GM19438 (cell line): ENCODE measurements around the gene KCTD12.
A peak's percentile ranks its signal among the peaks of the same experiment; 100 is the strongest.
"Not testable (repeated sequence)": the region's sequence is repeated elsewhere in the genome, so short reads cannot be mapped to it uniquely, and the experiment has no call there.

ENCODE experiments used
- ATAC-seq: cut with Tn5 transposase; IDR thresholded peaks from one replicate; pipeline ENCODE4 v1.9.1; 2021; ENCODE audit warnings: low read depth; ENCODE audit not compliant: unreplicated experiment

KCTD12 gene

GRCh38 chr13:76886292-76887075 lies at the start of gene KCTD12:
Gene KCTD12 (minus strand): TSS chr13:76886405. CDS start chr13:76886148, 257 bp downstream.
- ATAC-seq = peak; percentile 65

- ATAC-seq = no peak
Observed at GRCh38 chr13:76934671-76935070, 48.5 kb upstream of the KCTD12 start.

- no peak for ATAC-seq
Observed at GRCh38 chr13:76932076-76932475, 45.9 kb upstream of the KCTD12 start.

GRCh38 chr13:76929851-76930374 lies 43.7 kb upstream of the KCTD12 start:
- no peak for ATAC-seq

GRCh38 chr13:76929320-76929719 lies 43.1 kb upstream of the KCTD12 start:
- no peak for ATAC-seq

GRCh38 chr13:76928456-76928855 lies 42.3 kb upstream of the KCTD12 start:
- ATAC-seq = no peak

GRCh38 chr13:76927955-76928354 lies 41.8 kb upstream of the KCTD12 start:
- ATAC-seq = no peak

- no peak for ATAC-seq
Observed at GRCh38 chr13:76925115-76925514, 38.9 kb upstream of the KCTD12 start.

- no peak for ATAC-seq
Observed at GRCh38 chr13:76921516-76921915, 35.3 kb upstream of the KCTD12 start.

GRCh38 chr13:76917755-76918481 lies 31.7 kb upstream of the KCTD12 start:
- not testable (repeated sequence) for ATAC-seq

- ATAC-seq = no peak
Observed at GRCh38 chr13:76917095-76917494, 30.9 kb upstream of the KCTD12 start.

- no peak for ATAC-seq
Observed at GRCh38 chr13:76913898-76914297, 27.7 kb upstream of the KCTD12 start.

- no peak for ATAC-seq
Observed at GRCh38 chr13:76912476-76912875, 26.3 kb upstream of the KCTD12 start.

- no peak for ATAC-seq
Observed at GRCh38 chr13:76904507-76904906, 18.3 kb upstream of the KCTD12 start.

- peak; percentile 92 for ATAC-seq
Observed at GRCh38 chr13:76903544-76904162, 17.4 kb upstream of the KCTD12 start.

- not testable (repeated sequence) for ATAC-seq
Observed at GRCh38 chr13:76899066-76899465, 12.9 kb upstream of the KCTD12 start.

GRCh38 chr13:76897171-76897570 lies 11.0 kb upstream of the KCTD12 start:
- not testable (repeated sequence) for ATAC-seq

GRCh38 chr13:76894401-76895110 lies 8.4 kb upstream of the KCTD12 start:
- ATAC-seq = peak; percentile 67

- ATAC-seq = peak; percentile 51
Observed at GRCh38 chr13:76892488-76892887, 6.3 kb upstream of the KCTD12 start.

GRCh38 chr13:76890021-76890420 lies 3.8 kb upstream of the KCTD12 start:
- no peak for ATAC-seq

GRCh38 chr13:76889254-76889653 lies 3.0 kb upstream of the KCTD12 start:
- no peak for ATAC-seq
